ENCODE data around the gene TMEM87A. TPM values are rescaled to one million over a fixed set of nuclear protein-coding genes. Genes with fewer than 3 reads are reported as not detected.
A peak's percentile ranks its signal among the peaks of the same experiment; 100 is the strongest.

Gene TMEM87A
- total RNA-seq, 1 donor from 2014 or later: 44.8 TPM

GRCh38 chr15:42165106-42165505, 108.1 kb downstream of the TMEM87A start:
- DNase-seq (ENCODE audit: extremely low spot score, unreplicated experiment): no peak
- peaks cover 73% of the 10 kb centered on the region for H3K36me3 Mint-ChIP-seq (ENCODE audit: unreplicated experiment)
- no peak overlapping the region for H3K27ac Mint-ChIP-seq (ENCODE audit: unreplicated experiment)
- no peaks in the 10 kb centered on the region for H3K27me3 Mint-ChIP-seq (ENCODE audit: unreplicated experiment)
- no peaks in the 10 kb centered on the region for H3K9me3 Mint-ChIP-seq (ENCODE audit: unreplicated experiment)
- no peak overlapping the region for H3K4me3 Mint-ChIP-seq (ENCODE audit: unreplicated experiment)
- H3K4me1 Mint-ChIP-seq (ENCODE audit: unreplicated experiment): no peaks in the 10 kb centered on the region
- TF ChIP-seq CTCF (IDR thresholded peaks at IDR 0.05): no peak

DNA sequence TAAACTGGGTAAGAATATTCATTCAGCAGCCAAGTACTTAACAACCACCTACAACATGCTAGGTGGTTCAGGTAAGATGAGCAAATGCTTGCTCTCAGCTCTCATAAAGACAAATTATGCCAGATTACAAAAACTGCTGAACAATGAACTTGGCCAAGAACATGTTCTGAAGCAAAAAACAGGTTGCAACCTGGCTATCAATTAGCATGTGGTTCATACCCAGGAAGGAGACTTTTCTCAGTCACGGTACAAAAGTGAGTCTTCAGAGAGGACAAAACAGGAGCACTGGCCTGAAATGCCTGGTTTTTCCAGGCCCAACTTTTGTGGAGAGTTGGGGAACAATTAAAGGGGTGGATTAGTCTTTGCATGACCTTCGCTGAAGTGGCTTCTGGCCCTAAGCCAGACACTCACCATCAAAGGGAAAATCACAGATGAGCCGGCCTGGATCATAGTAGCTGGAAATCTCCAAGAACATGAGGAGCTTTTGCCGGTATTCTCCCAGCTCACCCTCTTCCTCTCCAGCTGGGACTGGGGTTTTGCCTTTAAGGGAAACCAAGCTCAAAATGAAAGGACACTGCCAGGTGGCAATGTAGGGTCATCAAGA, 109.2 kb downstream of the TMEM87A start:
- no peak for DNase-seq (ENCODE audit: extremely low spot score, unreplicated experiment)
- no peaks in the 10 kb centered on the region for H3K9me3 Mint-ChIP-seq (ENCODE audit: unreplicated experiment)
- H3K27ac Mint-ChIP-seq (ENCODE audit: unreplicated experiment): no peak overlapping the region
- H3K4me3 Mint-ChIP-seq (ENCODE audit: unreplicated experiment): no peak overlapping the region
- no peaks in the 10 kb centered on the region for H3K4me1 Mint-ChIP-seq (ENCODE audit: unreplicated experiment)
- no peak for TF ChIP-seq CTCF (IDR thresholded peaks at IDR 0.05)
- no peaks in the 10 kb centered on the region for H3K27me3 Mint-ChIP-seq (ENCODE audit: unreplicated experiment)
- H3K36me3 Mint-ChIP-seq (ENCODE audit: unreplicated experiment): peaks cover 67% of the 10 kb centered on the region

GRCh38 chr15:42163291-42163690, 109.9 kb downstream of the TMEM87A start:
- Mint-ChIP-seq H3K9me3 (ENCODE audit: unreplicated experiment) (no peaks in the 10 kb centered on the region), H3K36me3 (ENCODE audit: unreplicated experiment) (peaks cover 71% of the 10 kb centered on the region)

More at GRCh38 chr15:42163291-42163690, 109.9 kb downstream of the TMEM87A start:
- Mint-ChIP-seq H3K4me1 (ENCODE audit: unreplicated experiment) (peaks cover 3% of the 10 kb centered on the region), H3K27me3 (ENCODE audit: unreplicated experiment) (no peaks in the 10 kb centered on the region), H3K27ac (ENCODE audit: unreplicated experiment) (no peak overlapping the region), H3K4me3 (ENCODE audit: unreplicated experiment) (no peak overlapping the region)
- TF ChIP-seq CTCF (IDR thresholded peaks at IDR 0.05): no peak
- DNase-seq (ENCODE audit: extremely low spot score, unreplicated experiment): no peak

Small RNA genes lying within 50 kb of the gene (microRNA-seq; reads per million reads assigned to microRNA genes)
- 38.4 reads per million, percentile 40 among the genes with 10 or more reads in this experiment for gene MIR627 (ENCODE audit: unreplicated experiment)

Other genes starting within 250 kb of the TMEM87A start
- gene PLA2G4D, start 178.9 kb downstream of the TMEM87A start, total RNA-seq: not detected in 2 replicates
- gene PLA2G4F, start 116.8 kb downstream of the TMEM87A start, total RNA-seq: not detected in 2 replicates
- 79.3 and 81.7 TPM in 2 replicates for gene VPS39, start 65.1 kb downstream of the TMEM87A start, total RNA-seq
- 34.0 and 37.4 TPM in 2 replicates for gene GANC, start 232 bp downstream of the TMEM87A start, total RNA-seq
- 5.1 and 5.6 TPM in 2 replicates for gene CAPN3, start 86.1 kb upstream of the TMEM87A start, total RNA-seq
- 59.6 and 59.7 TPM in 2 replicates for gene ZNF106, start 217.7 kb upstream of the TMEM87A start, total RNA-seq
- gene SNAP23, start 222.2 kb upstream of the TMEM87A start, total RNA-seq: 72.7 and 84.7 TPM in 2 replicates